Activated naive CD8-positive, alpha-beta T cell treated with anti-CD3 and anti-CD28 coated beads for 36 hours (primary cell): ENCODE measurements around the gene OTULINL. TPM values are rescaled to one million over a fixed set of nuclear protein-coding genes. Genes with fewer than 3 reads are reported as not detected.

Source experiments
- DNase-seq: peaks from one replicate; pipeline ENCODE4 v3.0.0; 2021
- H3K27ac Mint-ChIP-seq: one replicate; pipeline ENCODE4 v1.8.0; 2022; ENCODE audit warnings: mild to moderate bottlenecking, moderate library complexity, mixed read lengths
- H3K27me3 Mint-ChIP-seq: one replicate; pipeline ENCODE4 v1.8.0; 2022; ENCODE audit warnings: mild to moderate bottlenecking, mixed read lengths
- H3K36me3 Mint-ChIP-seq: one replicate; pipeline ENCODE4 v1.8.0; 2021; ENCODE audit warnings: mild to moderate bottlenecking, mixed read lengths
- H3K4me1 Mint-ChIP-seq: one replicate; pipeline ENCODE4 v1.8.0; 2021; ENCODE audit warnings: mixed read lengths
- H3K4me3 Mint-ChIP-seq: one replicate; pipeline ENCODE4 v1.8.0; 2022; ENCODE audit warnings: mild to moderate bottlenecking, moderate library complexity, mixed read lengths
- H3K9me3 Mint-ChIP-seq: one replicate; pipeline ENCODE4 v1.8.0; 2022; ENCODE audit warnings: mixed read lengths
- total RNA-seq, 2 experiments: library from RNA; stranded (reverse); gene quantifications; one replicate each; pipeline ENCODE4 v1.2.3, GENCODE V29; 2021

OTULINL gene
- total RNA-seq, 2 experiments from 2014 or later, result 20.8 to 27.3 TPM

- Mint-ChIP-seq H3K36me3 (no peaks in the 10 kb centered on the region), H3K9me3 (peaks cover 9% of the 10 kb centered on the region), H3K4me1 (no peaks in the 10 kb centered on the region), H3K27me3 (no peaks in the 10 kb centered on the region), H3K4me3 (no peak overlapping the region), H3K27ac (no peak overlapping the region)
- DNase-seq, result no peak
Observed at GRCh38 chr5:14569948-14570691, 11.5 kb upstream of the OTULINL start.

GRCh38 chr5:14571901-14572300 lies 9.7 kb upstream of the OTULINL start:
- H3K9me3 Mint-ChIP-seq, result peaks cover 6% of the 10 kb centered on the region
- H3K27me3 Mint-ChIP-seq, result no peaks in the 10 kb centered on the region
- DNase-seq, result no peak
- H3K27ac Mint-ChIP-seq, result no peak overlapping the region
- no peaks in the 10 kb centered on the region for H3K4me1 Mint-ChIP-seq
- H3K36me3 Mint-ChIP-seq, result no peaks in the 10 kb centered on the region
- H3K4me3 Mint-ChIP-seq, result no peak overlapping the region

DNA sequence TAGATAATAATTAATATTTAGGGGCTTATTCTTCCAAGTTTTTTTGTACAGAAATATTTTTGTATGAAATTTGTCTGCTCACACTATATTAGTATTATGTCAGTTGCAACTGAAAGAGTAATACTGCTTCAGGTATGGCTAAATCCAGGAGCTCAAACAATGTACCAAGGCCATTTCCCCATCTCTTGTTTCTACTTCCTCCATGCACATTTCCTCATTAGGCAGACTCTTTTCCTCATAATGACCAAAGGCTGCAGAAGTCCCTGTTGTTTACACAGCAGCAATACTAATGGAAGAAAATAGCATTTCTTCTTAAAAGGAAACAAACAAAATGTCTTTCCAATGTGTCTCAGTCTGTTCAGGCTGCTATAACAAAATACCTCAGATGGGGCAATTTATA lies 9.2 kb upstream of the OTULINL start:
- no peaks in the 10 kb centered on the region for H3K36me3 Mint-ChIP-seq
- no peaks in the 10 kb centered on the region for H3K4me1 Mint-ChIP-seq
- no peak for DNase-seq
- no peak overlapping the region for H3K4me3 Mint-ChIP-seq
- H3K27ac Mint-ChIP-seq, result no peak overlapping the region
- peaks cover 3% of the 10 kb centered on the region for H3K9me3 Mint-ChIP-seq
- H3K27me3 Mint-ChIP-seq, result no peaks in the 10 kb centered on the region

- Mint-ChIP-seq H3K36me3 (no peaks in the 10 kb centered on the region), H3K4me1 (no peaks in the 10 kb centered on the region), H3K27ac (no peak overlapping the region), H3K27me3 (no peaks in the 10 kb centered on the region), H3K4me3 (no peak overlapping the region), H3K9me3 (peaks cover 3% of the 10 kb centered on the region)
- no peak for DNase-seq
Observed at GRCh38 chr5:14572836-14573235, 8.8 kb upstream of the OTULINL start.

GRCh38 chr5:14574096-14574495 lies 7.5 kb upstream of the OTULINL start:
- no peak overlapping the region for H3K27ac Mint-ChIP-seq
- no peaks in the 10 kb centered on the region for H3K4me1 Mint-ChIP-seq
- H3K4me3 Mint-ChIP-seq, result no peak overlapping the region
- peaks cover 9% of the 10 kb centered on the region for H3K27me3 Mint-ChIP-seq
- DNase-seq, result no peak
- no peaks in the 10 kb centered on the region for H3K9me3 Mint-ChIP-seq
- H3K36me3 Mint-ChIP-seq, result no peaks in the 10 kb centered on the region

DNA sequence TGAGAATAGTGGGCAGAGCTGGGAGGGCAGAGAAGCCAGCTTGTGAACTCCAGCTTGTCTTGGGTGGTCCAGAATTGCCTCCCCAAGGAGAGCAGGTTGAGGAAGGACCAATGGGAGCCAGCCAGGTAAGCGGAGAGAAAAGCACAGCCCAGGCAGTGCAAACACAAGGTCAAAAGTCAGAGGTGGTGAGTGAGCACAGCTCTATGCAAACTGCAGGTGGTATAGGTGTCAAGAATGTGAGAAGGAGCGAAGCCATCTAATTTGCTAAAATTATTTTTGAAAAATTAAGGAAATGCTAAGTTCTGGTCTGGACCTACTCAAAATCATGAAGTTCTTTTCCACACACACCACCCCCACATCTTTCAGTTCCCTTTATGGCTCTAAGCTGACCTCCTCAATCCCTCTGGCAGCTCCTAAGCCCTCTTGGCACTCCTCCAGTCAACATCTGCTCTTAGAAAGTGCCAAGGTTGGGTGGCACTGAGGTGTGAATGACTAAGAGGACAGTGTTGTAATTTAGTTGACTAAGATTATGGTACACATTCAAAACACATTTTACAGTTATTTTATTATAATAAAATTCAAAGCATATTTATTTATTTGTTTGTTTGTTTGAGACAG lies 6.6 kb upstream of the OTULINL start:
- H3K27ac Mint-ChIP-seq, result no peak overlapping the region
- H3K4me3 Mint-ChIP-seq, result no peak overlapping the region
- H3K36me3 Mint-ChIP-seq, result no peaks in the 10 kb centered on the region
- no peak for DNase-seq
- H3K9me3 Mint-ChIP-seq, result no peaks in the 10 kb centered on the region
- no peaks in the 10 kb centered on the region for H3K4me1 Mint-ChIP-seq
- peaks cover 9% of the 10 kb centered on the region for H3K27me3 Mint-ChIP-seq

DNA sequence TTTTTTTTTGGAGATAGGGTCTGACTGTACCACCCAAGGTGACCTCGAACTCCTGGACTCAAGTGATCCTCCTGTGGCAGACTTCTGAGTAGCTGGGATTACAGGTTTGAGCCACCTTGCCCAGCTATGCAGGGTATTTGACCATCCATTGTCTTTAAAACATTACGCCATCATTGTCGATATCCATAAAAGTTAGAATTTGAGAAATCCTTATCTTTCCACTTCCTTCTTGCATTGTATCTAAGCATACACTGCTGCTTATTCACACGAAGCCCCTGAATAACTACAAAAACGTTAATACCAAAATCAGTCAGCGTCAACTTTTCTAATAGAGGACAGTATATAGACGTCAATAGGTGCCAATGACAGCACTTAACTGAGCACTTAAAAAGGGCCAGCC lies 5.4 kb upstream of the OTULINL start:
- Mint-ChIP-seq H3K9me3 (no peaks in the 10 kb centered on the region), H3K4me1 (peaks cover 6% of the 10 kb centered on the region), H3K4me3 (no peak overlapping the region), H3K27me3 (peaks cover 17% of the 10 kb centered on the region), H3K27ac (no peak overlapping the region), H3K36me3 (no peaks in the 10 kb centered on the region)
- no peak for DNase-seq

DNA sequence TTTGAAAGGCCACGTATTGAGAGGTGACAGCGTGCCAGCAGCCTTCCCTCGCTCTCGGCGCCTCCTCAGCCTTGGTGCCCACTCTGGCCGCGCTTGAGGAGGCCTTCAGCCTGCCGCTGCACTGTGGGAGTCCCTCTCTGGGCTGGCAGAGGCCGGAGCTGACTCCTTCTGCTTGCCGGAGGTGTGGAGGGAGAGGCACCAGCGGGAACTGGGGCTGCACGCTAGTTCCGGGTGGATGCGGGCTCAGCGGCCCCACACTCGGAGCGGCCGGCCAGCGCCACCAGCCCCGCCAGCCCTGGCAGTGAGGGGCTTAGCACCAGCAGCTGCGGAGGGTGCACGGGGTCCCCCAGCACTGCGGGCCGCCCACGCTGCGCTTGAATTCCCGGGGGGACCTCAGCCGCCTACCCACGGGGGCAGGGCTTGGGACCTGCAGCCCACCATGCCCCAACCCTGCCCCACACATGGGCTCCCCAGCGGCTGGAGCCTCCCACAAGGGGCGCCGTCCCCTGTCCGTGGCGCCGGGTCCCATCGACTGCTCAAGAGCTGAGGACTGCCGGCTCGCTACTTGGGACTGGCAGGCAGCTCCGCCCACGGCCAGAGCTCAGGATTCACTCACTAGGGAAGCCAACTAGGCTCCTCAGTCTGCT lies 4.4 kb upstream of the OTULINL start:
- Mint-ChIP-seq H3K36me3 (no peaks in the 10 kb centered on the region), H3K27ac (no peak overlapping the region), H3K27me3 (peaks cover 17% of the 10 kb centered on the region), H3K4me3 (no peak overlapping the region), H3K4me1 (peaks cover 7% of the 10 kb centered on the region), H3K9me3 (no peaks in the 10 kb centered on the region)
- DNase-seq, result no peak

DNA sequence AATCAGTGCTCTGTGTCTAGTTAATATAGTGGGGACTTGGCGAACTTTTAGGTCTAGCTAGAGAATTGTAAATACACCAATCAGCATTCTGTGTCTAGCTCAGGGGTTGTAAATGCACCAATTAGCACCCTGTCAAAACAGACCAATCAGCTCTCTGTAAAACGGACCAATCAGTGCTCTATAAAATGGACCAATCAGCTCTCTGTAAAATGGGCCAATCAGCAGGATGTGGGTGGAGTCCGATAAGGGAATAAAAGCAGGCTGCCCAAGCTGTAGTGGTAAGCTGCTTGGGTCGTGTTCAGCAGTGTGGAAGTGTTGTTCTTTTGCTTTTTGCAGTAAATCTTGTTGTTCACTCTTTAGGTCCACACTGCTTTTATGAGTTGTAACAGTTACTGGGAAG lies 3.6 kb upstream of the OTULINL start:
- DNase-seq, result no peak
- H3K4me1 Mint-ChIP-seq, result peaks cover 9% of the 10 kb centered on the region
- H3K27ac Mint-ChIP-seq, result no peak overlapping the region
- peaks cover 17% of the 10 kb centered on the region for H3K27me3 Mint-ChIP-seq
- H3K36me3 Mint-ChIP-seq, result no peaks in the 10 kb centered on the region
- no peaks in the 10 kb centered on the region for H3K9me3 Mint-ChIP-seq
- H3K4me3 Mint-ChIP-seq, result no peak overlapping the region

DNA sequence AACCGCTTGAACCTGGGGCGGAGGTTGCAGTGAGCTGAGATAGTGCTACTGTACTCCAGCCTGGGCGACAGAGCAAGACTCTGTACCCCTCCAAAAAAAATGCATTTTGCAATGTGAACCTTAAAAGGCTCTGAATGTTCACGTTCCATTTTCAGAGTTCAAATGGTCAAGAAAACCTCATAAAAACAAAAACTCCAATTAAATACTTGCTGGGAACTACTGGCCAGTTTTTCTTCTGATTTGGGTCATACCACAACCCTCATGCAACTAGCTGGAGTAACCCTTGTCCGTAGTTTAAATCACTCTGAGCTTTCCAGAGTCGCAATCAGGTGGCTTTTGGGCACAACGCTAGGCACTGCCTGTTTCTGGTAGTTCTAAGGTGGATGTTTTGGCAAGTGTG lies 2.3 kb upstream of the OTULINL start:
- Mint-ChIP-seq H3K4me3 (no peak overlapping the region), H3K27ac (no peak overlapping the region), H3K27me3 (peaks cover 17% of the 10 kb centered on the region), H3K36me3 (peaks cover under 1% of the 10 kb centered on the region), H3K4me1 (peaks cover 19% of the 10 kb centered on the region), H3K9me3 (no peaks in the 10 kb centered on the region)
- DNase-seq, result no peak

- Mint-ChIP-seq H3K4me3 (no peak overlapping the region), H3K9me3 (no peaks in the 10 kb centered on the region), H3K27me3 (peaks cover 17% of the 10 kb centered on the region)
Observed at GRCh38 chr5:14579731-14580397, 1.7 kb upstream of the OTULINL start.

DNA sequence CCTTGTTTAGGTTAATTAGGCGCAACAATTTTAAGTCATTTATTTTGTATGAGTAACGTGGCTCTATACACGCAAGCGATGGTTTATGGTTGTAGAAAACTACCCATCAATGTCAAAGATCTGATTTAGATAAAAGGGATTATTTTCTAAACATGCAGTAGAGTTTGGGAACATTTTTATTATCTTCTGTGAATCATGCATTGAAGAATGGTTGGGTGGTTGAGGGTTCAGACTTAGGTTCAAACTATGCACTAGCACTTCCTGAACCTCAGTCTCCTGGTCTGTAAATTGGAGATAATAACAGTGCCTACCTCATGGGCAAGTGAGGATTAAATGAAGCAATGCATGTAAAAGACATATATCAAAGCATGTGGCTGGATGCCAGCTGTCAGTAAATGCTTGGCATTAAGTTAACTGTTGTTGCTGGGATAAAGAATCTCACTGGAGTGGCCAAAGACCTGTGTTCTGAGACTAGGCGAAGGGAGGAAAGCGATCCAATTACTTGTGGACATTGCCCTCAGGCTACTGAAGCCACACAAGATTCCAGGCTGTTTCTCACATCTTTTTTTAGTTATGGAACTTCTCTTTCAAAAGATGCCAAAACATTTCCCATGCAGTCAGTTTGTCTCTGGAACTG lies 1.1 kb upstream of the OTULINL start:
- Mint-ChIP-seq H3K4me1 (peaks cover 28% of the 10 kb centered on the region), H3K27me3 (peaks cover 17% of the 10 kb centered on the region), H3K36me3 (peaks cover 8% of the 10 kb centered on the region), H3K4me3 (peak overlapping the region; percentile 76), H3K9me3 (no peaks in the 10 kb centered on the region), H3K27ac (no peak overlapping the region)
- DNase-seq, result no peak

More at GRCh38 chr5:14579731-14580397, 1.7 kb upstream of the OTULINL start:
- DNase-seq, result no peak
- peaks cover 24% of the 10 kb centered on the region for H3K4me1 Mint-ChIP-seq
- no peak overlapping the region for H3K27ac Mint-ChIP-seq
- H3K36me3 Mint-ChIP-seq, result peaks cover 5% of the 10 kb centered on the region

- peak overlapping the region; percentile 86 for H3K4me3 Mint-ChIP-seq
- peaks cover 36% of the 10 kb centered on the region for H3K4me1 Mint-ChIP-seq
- peaks cover 17% of the 10 kb centered on the region for H3K27me3 Mint-ChIP-seq
- H3K9me3 Mint-ChIP-seq, result no peaks in the 10 kb centered on the region
- H3K36me3 Mint-ChIP-seq, result peaks cover 15% of the 10 kb centered on the region
- H3K27ac Mint-ChIP-seq, result peak overlapping the region; percentile 62
- DNase-seq, result peak; percentile 83
Observed at GRCh38 chr5:14581891-14582796, 552 bp downstream of the OTULINL start.

DNA sequence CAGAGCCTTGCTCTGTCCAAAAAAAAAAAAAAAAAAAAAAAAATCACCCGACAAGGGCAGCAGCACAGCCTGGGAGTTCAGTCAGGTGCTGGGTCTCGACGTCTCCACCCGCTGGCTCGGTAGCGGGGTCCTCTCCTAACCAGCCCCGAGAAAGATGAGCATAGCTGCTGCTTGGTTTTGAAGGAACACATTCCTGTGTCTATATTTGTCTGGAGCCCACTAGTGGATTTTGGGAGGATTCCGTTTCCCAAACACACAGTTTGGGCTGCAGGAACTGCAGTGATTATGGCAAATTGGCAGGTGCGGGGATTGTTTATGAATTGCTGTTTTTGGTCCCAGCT lies 1.2 kb downstream of the OTULINL start:
- Mint-ChIP-seq H3K4me3 (peak overlapping the region; percentile 86), H3K27ac (peak overlapping the region; percentile 62), H3K27me3 (peaks cover 17% of the 10 kb centered on the region), H3K4me1 (peaks cover 42% of the 10 kb centered on the region), H3K36me3 (peaks cover 16% of the 10 kb centered on the region), H3K9me3 (no peaks in the 10 kb centered on the region)
- no peak for DNase-seq
